G401.6 (cell line): ENCODE data around the gene SLC24A4.

ENCODE experiments used
- FAIRE-seq: peaks from 2 replicates; lab custom pipeline; 2012; peaks lifted over from hg19 to GRCh38; lab: Jason Lieb, UNC

SLC24A4 gene, protein sequence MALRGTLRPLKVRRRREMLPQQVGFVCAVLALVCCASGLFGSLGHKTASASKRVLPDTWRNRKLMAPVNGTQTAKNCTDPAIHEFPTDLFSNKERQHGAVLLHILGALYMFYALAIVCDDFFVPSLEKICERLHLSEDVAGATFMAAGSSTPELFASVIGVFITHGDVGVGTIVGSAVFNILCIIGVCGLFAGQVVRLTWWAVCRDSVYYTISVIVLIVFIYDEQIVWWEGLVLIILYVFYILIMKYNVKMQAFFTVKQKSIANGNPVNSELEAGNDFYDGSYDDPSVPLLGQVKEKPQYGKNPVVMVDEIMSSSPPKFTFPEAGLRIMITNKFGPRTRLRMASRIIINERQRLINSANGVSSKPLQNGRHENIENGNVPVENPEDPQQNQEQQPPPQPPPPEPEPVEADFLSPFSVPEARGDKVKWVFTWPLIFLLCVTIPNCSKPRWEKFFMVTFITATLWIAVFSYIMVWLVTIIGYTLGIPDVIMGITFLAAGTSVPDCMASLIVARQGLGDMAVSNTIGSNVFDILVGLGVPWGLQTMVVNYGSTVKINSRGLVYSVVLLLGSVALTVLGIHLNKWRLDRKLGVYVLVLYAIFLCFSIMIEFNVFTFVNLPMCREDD

DNA sequence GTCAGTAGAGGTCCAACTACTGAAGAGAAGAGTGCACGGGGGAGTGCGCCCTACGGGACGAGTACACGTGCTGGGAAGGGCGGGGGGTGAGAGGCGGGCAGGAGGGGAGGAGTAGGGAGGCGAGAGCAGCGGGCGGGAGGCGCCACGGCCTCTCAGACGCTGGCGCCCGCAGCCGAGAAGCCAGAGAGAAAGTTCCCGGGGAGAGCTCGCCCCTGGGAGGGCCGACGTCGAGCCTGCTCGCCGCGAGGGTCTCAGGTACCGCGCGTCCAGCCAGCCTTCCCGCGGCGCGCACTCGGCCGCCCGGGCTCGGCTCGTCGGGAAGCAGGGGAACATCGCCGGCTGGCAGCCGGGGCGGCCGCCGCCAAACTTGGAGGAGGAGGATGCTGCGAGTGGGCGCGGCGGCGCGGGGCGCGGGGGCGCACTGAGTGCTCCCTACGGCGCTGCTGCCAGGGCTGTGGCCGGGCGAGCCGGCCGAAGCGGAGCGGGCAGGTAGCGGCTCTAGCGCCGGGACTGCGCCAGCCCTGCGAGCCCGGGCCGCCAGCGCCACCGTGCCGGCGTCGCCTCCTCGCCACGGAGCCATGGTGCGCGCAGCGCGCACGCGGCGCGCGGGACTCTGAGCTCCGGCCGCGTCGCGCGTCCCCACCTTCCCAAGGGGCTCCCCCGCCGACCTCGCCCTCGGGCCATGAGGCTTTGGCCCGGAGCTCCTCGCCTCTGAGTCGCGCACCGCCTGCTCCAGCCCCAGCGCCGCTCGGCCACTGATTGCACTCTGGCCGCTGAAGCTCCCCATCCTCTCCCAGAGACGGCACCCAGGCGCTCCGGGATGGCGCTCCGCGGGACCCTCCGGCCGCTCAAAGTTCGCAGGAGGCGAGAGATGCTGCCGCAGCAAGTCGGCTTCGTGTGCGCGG, at the start of gene SLC24A4:
TSS of gene SLC24A4 (plus strand) at position 155 of the 905 bp plus-strand sequence. CDS start at position 821, 666 bp downstream.
- no peak for FAIRE-seq

DNA sequence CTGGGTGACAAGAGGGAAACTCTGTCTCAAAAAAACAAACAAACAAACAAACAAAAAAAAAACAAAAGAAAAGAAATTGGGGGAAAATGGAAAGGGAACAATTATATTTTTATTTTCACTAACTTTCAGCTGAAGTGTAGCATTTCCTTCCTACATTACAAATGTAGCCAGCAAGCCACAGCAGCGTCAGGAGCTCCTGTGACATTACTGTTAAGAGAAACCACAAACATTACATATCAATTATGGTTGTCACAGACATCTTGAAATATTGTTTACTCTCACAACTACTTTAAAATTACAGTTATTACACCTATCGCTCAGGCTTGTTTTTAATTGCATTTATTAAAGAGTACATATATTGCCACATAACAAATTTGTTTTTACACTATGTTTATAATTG, 49.8 kb upstream of the SLC24A4 start:
- FAIRE-seq: no peak

DNA sequence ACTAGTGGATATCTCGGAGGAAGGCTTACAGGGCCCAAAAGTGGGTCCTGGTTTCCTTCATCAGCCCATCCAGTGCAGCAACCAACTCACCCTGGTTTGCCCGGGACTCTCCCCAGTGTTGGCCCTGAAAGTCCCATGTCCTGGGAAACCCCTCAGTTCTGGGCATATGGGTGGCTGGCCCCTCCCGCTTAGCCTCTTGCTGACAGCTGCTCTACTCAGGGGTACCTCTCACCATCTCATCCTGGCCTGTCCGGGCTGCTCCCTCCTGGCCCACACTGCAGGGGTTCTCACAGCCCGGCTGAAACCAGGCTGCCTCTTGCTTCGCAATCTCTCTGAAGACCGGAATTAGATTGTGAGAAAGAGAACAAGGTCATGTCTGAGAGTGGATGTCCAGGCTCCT, 48.9 kb upstream of the SLC24A4 start:
- FAIRE-seq: no peak

DNA sequence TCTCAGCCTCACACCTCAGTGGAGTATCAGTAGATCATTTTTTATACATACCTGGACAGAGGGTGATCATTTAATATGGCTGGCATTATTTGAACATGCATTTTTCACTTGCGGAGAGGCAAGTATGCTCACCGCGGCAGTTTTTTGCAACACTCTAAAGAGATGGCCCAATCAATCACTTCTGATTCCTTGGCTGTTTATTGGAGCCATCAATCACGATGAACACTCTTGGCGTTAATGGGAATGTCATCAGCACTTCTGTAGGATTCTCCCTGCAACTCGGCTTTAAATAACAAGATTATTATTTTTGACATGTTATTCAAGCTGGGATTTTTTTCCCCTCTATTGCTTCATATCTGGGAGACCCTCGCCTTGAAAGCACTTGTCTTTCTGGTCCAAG, 46.9 kb upstream of the SLC24A4 start:
- FAIRE-seq: no peak

DNA sequence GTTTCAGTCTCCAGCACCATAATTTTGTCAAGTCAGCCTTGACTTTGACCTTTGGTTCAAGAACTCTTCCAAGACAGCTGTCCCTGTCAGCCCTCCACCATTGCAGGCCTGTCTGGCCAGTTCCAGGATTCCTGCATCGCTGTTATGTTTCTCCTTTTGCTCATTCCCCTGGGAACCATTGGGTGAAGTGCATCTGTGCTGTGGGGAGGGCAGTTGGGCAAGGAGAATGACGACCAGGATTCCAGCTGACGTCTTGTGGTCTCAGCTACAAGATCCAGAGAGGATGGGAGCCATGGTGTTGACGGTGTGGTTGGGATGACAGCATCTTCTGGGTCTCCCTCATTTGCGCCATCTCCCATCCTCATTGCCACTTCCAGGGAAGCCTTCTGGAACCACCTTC, 45.9 kb upstream of the SLC24A4 start:
- no peak for FAIRE-seq

DNA sequence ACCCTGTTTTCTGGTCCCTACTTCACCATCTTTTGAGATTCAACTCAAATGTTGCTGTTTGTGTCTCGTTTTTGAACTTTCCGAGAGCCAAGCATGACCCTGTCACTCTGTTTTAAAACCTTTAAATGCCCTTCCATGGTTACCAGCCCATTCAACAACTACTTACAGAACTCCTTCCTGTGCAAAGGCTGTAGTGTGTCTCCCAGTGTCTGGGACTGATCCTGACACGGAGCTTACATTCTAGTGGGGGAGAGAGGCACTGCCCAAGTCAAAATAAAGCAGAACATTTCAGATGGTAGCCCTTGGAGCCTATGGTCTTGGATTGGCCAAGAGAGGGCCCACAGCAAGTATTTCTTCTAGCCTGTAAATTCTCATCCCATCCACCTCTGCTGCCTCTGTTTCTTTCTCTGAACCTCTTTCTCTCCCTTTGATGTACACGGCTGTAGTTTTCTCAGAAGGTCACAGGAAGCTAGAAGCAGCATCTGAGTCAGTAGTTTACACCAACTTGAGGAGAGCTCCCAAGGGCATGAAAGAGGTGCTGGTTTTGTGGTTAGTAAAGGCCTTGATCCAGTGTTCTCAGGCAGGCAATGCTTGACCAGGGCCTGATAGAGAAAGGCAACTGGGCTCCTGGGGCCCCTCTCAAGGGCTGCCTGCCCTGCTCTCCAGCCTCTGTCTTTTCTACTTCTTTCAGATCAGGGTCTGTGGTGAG, 42.3 kb upstream of the SLC24A4 start:
- no peak for FAIRE-seq

DNA sequence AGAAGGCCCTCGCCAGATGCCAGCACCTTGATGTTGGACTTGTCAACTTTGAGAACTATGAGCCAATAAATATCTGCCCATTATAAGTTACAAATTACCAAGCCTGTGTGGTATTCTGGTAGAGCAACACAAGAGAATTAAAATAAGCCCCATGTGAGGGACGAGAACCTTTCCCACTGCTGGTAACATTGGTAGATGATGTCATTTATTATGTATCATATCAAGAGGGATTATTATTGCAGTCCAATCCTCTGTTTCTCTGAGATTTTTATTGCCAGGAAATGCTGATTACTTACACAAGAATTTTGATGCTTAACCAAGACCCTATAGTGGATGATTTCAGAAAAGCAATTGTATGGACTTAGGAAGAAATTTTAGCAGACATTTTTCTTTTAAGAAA, 40.3 kb upstream of the SLC24A4 start:
- FAIRE-seq: no peak

DNA sequence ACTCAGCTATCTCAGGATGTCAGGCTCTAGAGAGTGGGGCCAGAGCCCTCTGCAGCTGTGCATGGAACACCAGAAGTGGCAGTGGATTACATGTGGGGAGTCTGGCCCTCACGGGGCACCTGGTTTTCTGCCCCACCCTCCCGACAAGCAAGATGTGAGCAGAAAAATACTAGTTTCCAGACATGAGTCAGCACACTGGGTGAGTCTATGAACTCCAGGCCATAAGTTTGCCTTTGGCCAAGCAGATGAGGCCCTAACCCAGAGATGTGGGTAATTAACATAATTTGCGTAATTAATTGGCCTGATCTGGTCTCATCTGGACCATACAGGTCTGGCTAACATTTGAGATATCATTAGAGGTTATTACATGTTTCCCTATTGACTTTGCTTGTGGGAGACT, 37.7 kb upstream of the SLC24A4 start:
- FAIRE-seq: no peak

DNA sequence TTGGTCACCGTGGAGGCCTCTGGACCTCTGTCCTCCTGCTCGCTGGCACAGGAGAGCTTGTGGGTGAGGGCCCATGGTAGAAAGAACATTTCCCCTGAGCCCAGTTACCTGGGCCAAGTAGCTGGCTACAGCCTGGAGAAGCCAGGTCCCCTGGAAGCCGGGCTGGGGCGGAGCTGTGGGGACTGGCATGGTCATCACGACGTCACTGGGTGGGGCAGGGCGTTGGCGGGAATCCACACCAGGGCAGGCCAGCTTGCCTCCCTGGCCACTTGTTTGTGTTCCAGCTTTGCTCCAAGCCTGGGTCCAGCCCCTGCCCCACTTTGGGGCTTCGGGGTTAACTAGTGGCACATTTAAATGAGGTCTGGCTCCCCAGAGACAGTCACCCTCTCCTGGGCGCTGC, 35.0 kb upstream of the SLC24A4 start:
- no peak for FAIRE-seq

DNA sequence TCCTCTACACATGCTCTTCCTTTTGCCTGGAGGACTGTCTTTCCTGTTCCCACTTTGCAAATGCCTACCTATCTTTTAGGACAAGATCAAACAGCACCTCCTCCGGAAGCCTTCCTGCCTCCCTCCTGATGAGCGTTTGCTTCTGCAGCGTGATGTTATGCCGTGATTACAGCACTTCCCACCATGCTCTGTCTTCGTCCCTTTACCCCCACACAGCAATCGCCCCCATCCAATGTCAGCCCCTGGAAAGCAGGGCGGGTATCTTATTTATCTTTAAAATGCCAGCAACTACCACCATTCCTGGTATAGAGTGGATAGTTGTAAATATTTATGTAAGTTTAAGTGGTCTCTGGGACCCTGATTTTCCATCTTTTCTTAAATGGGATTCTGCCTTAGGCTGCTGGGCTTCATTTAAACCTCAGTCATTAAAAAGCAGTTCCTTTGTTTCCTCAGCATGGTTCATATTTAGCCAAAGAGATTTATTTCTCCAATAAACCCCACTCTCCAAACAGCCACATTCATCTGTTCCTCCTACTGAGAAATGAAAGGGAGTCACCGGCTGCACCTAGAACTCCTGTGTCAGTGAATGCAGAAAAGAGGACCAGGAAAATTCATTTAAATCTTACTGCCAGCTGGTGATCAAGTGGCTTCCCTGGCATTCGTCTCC, 33.8 kb upstream of the SLC24A4 start:
- no peak for FAIRE-seq

DNA sequence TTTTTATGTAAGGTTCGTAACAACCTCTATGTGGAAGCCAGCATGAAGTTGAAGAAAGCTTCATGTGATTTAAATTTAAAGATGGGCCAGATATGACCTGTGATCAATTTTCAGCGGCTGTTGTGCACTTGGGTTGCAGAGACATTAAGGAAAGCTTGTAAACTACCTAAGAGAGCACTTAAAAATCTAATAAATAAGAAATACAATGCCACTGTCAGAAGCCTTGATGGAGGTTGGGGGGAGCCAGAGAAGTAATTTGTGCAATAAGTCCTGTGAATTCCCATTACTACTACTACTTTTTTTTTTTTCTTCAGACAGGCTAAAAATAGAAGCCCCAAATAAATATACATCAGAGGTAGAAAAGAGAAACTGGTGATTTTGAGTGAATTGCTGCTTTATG, 30.3 kb upstream of the SLC24A4 start:
- no peak for FAIRE-seq

DNA sequence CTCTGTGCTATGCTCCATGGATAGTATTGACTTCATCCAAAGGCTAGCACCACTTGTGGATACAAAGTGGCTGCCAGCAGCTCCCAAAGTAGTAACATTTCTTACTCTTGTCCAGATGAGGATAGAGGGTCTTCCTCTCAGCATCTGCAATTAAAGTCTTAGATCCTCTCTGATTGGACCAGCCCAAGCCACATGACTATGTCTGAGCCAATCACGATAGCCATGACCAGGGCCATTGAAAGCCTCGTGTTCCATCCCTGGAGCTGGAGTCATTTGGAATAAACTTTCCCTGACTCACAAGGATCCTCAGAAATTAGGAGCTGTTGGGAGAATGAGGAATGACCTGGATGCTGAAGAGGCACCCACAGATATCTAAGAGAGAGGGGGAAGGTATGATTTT, 28.5 kb upstream of the SLC24A4 start:
- FAIRE-seq: no peak

DNA sequence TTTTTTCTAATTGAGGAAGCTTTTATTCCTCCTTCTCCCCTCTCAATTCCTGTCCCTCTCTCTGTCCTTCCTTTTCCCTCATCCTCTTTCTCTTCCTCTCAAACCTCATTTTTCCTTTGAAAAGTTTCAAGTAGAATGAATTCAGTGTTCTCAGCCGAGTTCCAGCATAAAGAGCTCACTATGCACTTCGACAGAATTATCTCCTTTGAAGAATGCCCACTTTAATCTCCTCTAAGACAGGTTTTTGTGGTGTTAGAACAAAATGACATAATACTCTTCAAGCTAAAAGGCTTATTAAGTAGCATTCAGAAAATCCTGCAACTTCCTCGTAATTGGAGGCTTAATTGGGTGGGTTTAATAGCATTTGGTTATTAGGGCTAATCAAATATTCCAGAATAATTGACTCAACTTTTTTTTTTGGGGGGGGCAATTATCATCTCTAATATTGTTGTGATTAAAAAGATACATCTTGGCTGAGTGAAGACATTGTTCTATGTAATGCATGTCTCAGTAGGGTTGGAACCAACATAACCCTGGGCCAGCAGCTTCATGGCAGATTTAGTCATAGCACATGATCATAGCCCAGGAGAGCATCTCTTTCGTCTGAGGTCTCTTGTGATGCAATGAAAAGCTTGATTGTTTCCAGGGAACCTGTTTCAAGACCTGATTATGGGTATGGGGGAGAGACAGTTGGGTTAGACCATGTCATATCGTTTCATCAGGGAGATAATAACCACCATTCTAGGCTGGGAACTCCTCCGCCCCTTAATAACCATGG, 25.0 kb upstream of the SLC24A4 start:
- no peak for FAIRE-seq

DNA sequence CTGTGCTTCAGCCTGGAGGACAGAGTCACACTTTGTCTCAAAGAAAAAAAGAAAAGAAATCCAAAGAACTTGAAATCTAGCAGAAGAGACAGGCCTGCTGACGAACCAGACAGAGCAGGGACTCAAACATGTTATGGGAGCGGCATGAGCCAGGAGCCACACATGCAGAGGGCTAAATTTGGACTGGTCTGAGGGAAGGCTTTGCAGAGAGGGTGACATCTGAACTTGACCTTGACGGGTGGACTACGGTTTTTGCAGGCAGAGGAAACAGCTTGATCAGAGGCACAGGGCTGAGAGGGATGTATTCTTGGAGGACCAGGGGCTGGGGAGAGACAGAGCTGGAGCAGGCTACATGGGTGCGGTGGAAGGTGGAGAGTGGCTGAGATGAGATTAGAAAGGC, 20.5 kb upstream of the SLC24A4 start:
- FAIRE-seq: no peak

DNA sequence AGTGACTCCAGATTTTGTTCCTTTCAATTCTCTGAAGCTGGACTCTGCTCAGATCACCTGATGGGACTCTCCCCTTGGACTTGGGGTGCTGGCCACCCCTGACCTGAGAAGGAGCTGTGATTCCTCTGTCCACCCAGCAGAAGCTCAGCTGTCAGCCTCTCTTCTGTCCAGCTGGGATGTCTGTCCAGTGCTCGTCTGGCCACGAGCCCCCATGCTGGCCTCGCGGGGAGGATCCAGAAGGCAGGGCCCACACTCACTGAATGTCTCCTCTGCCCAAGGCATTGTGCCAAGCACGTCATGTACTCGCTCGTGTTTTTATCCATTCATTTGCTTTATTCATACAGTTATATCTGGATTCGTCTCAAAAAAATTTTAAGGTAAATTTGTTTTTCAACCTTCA, 14.2 kb upstream of the SLC24A4 start:
- no peak for FAIRE-seq

DNA sequence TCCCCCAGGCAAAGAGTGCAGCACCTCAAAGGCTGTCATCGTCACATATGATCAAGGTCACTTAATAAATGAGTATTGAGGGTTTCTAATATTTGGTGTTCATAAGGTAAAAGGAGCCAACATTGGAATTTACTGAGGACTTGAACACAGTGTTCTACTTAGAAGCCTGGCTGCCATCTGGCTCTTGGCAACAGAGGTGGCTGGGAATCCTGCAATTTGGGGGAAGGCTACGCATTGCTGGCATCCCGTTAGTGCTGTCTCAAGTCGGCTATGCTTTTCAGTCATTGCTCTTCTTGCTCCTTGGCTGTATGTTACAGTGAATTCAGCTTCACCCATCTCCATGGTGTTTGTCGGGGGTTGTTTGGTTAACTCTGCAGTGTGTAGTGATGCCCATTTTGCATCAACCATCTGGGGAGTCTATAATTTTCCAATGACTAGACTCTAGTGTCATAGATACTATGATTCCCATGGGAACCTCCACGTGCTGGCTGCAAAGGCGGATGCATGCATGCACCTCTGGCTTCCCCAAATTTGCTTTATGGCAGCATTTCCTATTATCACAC, 12.9 kb upstream of the SLC24A4 start:
- FAIRE-seq: no peak

DNA sequence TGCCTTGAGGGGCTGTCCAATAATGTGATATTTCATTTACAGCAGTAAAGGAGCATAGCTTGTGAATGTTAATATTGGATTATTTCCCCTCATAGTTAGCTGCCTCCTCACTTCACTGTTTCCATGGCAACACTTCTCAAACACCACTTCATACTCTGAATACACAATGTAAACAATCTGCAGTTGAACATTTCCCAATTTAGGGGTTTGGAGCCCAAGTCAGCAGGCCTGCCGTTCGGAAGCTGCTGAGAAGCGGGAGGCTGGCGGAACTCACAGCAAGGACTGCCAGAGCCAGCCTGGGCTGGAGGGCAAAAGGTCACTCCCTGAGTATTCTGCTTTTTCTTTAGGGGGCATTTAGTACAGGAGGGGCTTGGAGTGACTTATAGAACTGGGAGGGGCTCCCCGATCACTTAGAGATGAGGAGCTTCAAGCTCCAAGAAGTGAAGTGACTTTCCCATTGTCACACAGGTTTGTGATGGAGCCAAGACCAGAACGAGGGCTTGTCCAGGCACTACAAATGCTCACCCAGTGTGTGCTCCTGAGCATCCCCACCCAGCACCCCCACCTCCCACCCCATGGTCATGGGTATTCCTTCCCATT, 12.1 kb upstream of the SLC24A4 start:
- FAIRE-seq: no peak

DNA sequence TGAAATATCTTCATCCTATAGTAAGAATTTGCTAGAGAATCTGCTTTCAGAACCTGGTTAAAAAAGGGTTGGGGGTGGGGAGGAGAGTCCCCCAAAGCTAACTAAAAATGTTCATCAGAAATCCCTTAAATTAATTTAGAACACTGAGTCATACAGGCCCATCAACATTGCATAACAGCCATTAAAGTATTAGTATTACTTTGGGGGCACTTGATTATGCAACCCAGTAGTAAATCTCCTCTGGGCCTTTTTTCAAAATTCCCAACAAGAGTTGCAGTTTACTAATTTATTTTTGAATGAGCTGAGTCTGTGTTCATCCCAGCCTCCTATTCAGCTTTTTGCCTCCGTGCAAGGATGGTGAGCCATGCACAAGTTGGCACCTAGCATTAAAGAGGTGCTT, 8.8 kb upstream of the SLC24A4 start:
- no peak for FAIRE-seq

DNA sequence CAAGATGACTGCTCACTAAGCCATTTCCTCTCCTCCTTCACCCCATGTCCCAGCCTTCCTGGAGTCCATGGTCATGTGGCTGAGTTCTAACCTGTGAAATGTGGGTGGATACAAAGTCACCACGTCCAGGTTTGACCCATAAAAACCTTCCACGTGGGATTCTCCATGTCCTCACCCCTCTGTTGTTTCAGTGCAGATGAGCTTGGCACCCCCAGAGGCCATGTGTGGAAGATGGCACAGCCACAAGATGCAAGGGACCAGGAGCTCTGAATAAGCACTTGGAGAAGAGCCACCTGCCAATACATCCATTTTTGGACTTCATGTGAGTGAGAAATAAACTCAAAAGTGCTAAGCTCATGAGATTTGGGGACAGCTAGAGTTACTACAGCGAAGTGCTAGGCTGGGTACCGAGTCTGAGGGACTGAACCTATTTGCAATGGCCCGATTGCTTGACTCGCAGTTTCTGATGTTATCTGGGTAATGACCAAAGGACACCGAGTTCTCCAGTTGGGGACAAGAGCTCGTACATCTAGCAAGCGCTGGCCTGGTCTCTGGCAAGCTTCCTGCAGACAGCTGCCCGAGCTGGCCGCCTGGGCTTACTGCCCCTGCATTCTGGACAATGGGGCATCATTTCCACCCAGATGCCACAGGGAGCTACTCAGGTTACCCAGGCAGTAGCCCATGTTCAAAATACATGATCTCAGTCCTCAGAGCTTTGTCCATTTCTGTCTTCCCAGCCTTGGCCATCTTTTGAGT, 7.7 kb upstream of the SLC24A4 start:
- no peak for FAIRE-seq

DNA sequence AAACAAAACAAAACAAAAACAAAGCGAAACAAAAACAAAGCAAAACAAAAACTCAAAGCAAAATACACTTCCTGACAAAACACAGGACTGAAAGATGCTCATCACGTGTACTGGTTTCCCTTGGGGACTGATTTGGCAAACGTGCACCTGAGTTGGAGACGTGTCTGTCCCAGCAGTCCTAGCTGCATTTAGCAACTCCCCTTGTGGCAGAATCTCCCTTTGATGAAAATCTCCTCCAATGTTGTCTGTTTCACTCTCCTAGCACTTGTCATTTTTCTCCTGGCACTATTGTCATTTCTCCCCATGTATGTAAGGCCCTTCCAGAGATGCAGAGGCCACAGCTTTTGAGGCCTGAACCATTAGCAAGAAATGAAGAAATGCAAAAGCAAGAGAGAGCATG, 6.8 kb upstream of the SLC24A4 start:
- no peak for FAIRE-seq
